ENCODE measurements around the gene ZFP36L1.

- no peak for TF ChIP-seq CTCF (IDR thresholded peaks at IDR 0.05)
- TF ChIP-seq EP300 (IDR thresholded peaks at IDR 0.05) = no peak
Measured at GRCh38 chr14:68800953-68801352, 8.1 kb upstream of the ZFP36L1 start.
